HG03354 (cell line): ENCODE measurements around the gene ARNT2.

Experiments used
- ATAC-seq: cut with Tn5 transposase; IDR thresholded peaks from one replicate; pipeline ENCODE4 v1.9.1; 2021; ENCODE audit warnings: mild to moderate bottlenecking; ENCODE audit not compliant: unreplicated experiment, poor library complexity, severe bottlenecking

ARNT2 gene

DNA sequence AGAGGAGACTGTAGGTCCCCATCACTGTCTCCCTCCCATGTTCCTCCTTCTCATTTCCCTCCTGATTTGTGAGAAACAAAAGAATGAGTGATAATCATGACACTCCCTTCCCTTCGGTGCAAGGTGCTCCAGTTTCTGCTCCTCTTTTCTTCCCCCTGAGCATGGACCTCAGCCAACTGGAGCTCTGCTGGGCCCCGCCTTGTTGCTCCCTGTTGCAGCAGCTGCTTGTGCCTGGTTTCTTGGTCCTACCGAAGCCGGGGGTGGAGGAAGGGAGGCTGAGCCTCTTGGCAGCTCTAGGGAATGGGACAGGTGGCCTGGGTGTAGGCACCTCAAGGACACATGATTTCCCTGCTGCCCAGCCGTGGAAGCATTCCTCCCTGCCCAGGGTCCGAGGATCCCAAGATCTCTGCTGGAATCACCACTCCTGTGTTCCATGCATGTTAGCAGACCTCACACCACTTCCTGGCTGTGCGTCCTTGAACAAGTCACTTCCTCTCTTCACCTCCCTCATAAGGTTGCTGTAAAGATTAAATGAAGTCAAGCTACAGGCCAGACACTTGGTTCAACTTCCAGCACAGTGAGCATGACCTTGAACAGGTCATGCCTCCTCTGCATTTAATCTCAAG is 159.3 kb downstream of the ARNT2 start:
- no peak for ATAC-seq

DNA sequence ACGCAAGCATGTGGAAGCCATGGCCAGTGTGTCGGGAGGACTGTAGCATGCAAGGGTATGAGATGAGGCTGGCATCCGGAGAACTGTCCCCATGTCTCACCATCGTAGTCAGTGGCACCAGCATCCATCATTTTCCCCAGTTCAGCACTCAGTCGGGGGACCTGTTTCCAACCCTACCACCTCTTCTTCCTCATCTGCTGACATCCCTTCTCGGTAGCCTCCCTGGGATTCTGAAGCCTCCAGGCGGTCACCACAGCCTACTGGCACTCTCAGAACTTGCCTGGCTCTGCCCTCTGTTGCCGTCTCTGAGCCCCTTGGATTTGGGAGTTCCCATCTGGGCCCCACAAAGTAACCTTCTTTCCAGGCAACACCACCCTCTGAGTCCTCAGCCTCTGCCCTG is 159.9 kb downstream of the ARNT2 start:
- no peak for ATAC-seq

DNA sequence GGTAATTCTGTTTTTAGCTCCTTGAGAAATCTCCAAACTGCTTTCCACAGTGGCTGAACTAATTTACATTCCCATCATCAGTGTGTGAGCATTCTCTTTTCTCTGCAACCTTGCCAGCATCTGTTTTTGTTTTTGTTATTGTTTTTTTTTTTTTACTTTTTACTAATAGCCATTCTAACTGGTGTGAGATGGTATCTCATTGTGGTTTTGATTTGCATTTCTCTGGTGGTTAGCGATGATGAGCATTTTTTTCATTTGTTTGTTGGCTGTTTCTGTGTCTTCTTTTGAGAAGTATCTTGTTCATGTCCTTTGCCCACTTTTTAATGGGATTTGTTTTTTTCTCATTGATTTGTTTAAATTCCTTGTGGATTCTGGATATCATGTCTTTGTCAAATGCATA is 161.2 kb downstream of the ARNT2 start:
- ATAC-seq: no peak

DNA sequence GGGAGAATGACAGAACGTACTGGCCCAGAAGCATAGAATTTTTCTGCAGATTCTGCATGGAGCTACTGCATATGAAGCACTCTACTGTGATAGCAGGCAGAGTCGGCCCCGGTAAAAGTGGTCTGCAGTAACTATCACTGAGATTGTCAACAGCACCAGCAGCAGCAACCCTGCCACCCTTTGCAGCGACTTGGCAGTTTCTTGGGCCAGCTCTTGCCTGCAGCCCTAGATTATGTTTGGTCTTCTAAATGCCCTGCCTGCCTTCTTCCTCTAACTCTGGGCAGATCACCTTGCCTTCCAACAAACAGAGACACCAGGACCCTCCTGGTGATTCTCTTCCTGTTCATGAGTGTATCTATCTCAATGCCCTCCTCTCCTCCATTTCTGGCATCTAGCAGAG is 161.8 kb downstream of the ARNT2 start:
- ATAC-seq: no peak

DNA sequence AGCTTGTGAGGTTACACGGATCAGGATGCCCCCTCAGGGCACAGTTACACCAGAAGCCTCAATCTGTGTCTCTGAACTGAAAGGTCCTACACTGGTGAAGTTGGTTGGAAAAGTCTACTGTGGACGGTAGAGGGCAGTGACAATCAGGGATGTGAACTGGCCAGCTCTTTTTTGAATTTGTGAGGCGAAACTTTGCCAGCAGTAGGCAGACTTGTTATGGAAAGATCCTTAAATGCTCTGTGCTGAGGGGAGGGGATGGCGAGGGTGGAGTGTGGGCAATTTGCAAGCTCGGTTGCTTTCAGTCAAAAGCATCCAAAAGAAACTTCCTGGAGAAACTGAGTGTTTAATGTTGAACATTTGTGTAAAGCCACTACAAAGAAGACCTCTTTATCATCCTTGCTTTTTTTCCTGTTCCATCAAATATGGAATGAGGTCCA is 163.6 kb downstream of the ARNT2 start:
- no peak for ATAC-seq

DNA sequence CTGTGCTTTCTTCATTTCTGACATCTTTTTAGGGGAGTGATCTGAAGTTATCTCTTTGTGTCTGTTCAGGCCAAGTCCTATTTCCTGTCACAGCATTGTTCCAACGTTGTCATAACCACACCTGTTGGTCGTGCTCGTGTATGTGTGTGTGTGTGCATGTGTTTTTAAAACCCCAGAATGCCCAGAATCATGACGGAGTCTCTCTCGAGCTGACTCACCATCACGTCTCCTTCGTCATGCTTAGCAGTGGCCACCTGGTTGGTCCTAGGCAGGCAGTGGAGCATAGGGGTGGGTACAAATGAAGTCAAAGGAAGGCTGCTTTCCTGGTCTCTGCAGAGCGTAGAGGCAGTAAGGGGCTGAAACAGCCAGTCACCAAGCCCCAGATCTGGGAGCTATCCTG is 164.1 kb downstream of the ARNT2 start:
- ATAC-seq: no peak

DNA sequence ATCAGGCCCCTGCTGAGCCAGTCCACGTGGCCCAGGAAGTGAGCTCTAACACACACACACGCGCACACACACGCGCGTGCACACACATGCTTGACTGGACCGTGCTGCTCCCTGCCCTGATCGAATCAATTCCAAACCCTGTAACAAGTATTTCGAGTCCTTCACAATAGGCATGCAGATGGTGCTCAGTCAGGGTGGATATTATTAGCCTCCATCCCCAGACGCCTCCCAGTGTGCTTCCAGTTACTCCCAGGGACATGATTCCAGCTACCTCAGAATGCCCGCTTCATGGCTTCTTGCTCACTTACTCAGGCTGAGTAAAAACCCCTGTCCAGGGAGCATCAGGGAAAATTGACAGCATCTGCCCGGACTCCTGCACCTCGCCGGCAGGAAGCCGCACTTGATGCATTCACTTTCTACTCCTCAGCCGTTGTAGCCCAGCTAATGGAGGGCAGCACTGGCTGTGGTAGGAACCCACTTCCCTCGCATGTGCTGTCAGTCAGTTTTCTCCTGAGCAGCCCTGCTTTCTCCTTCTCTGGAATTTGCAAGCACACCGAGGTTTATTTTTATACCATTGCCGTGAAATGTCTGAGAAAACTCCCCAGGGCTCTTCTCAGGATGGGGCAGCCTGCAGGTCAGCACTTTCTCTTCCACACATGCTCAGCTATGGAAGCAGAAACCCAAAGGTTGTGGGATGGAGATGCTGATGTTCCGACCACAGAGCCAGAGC is 164.9 kb downstream of the ARNT2 start:
- ATAC-seq: no peak

DNA sequence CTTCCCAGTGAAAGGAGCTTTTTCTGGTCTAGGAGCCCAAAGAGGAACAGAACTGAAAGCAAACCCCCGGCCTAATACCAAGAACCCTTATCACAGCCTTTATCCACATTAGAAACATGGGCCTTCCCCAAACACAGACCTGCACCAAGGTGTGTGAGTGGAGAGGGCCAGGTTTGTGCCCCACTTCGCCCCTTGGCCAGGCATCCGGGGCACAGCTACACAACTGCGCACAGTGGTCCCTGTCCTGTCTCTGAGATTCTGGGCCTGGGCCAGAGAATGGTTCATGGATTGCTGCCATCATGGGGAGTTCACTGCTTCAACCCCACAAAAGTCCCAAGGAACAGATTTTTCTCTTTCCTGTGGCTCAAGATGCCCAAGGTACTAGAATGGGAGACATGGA is 165.5 kb downstream of the ARNT2 start:
- ATAC-seq: no peak

DNA sequence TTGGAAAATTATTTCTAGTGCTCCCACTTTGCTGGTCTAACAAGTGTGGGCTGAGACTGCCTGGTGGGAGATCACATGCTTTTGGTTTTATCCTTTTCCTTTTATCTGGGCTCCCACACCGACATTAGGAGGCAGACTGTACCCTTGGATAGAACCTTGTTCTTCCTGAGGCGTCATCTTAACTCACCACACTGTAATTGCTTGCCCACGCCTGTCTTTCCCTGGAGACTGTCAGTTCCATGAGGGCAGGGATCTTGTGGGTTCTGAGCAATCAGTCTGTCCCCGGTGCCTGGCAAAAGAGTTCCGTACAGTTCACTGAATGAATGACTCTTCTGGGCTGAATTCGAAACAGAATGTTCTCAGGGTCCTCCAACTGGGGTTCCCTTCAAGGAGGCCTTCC is 166.4 kb downstream of the ARNT2 start:
- no peak for ATAC-seq

DNA sequence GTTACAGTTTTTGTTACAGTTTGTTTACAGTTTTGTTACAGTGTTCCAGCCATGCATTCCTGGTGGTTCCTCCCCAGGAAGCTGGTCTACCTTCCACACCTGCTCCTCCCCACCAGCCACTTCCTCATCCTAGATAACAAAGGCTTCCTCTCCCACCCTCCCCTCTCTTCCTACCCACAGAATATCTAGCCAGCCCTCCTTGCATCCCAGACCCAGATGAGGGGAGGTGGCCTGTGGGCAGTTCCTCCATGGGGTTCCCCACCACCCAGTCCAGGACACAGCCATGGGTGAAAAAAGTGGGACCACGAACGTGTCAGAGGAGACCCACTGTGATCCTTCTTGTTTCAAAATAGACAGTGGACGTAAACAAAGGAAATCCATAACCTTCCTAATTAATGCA is 168.2 kb downstream of the ARNT2 start:
- ATAC-seq: no peak

DNA sequence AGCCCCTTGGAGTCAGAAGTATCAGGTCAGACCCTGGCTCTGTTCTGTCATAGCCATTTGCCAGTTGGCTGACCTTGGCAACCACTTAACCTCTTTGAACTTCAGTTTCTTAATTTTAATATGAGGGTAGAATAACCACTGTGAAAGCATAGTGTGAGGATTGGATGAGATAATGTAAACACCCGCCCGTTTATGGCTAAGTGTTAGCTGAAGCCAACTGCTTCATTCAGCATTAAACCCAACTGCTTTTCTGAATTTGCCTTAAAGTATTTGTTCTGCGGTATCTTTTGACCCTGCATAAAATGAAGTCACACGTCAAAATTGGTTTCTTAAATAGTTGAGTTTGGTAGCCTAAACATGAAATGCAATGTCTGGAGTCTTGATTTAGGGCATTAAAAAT is 169.4 kb downstream of the ARNT2 start:
- ATAC-seq: no peak

DNA sequence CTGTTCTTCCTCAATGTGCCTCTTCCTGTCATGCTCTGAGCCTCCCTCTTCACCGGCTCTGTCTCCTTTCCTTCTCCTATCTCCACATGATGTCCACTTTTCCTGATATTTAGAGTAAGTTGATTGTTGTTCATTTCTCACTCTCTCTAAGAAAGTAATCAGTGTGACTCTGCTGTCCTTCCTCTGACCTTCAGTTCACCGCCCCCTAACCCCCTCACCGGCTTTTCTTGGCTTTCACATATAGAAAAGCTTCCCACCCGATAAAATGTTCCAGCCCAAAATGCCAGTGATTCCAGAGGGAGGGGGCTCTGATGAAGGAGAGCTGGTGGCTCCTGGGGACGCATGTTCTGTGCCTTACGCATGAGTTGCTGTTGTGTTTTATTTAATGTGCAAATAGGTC is 170.4 kb downstream of the ARNT2 start:
- ATAC-seq: no peak

DNA sequence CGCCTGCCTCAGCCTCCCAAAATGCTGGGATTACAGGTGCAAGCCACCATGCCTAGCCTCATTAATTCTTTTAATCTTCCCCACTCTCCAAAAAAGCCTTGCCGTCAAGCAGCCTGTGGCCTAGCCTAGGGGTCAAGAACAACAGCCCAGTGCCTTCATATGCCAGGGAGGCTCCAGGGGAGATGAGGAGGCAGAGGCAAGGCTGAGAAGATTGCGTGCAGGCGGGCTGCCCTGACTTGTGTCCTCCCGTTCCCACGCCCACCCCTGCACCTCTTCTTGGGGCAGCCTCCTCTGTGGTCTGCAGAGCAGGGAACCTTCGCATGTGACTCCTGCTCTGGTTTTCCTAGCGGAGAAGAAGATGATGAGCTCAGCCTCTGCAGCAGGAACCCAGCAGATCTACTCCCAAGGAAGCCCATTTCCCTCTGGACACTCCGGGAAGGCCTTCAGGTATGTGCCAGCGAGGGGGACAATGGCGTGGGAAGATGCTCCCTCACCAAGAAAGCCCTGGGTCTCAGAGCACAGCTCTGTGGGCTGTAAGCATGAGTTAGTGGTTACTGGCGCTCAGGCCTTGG is 172.4 kb downstream of the ARNT2 start:
- no peak for ATAC-seq

DNA sequence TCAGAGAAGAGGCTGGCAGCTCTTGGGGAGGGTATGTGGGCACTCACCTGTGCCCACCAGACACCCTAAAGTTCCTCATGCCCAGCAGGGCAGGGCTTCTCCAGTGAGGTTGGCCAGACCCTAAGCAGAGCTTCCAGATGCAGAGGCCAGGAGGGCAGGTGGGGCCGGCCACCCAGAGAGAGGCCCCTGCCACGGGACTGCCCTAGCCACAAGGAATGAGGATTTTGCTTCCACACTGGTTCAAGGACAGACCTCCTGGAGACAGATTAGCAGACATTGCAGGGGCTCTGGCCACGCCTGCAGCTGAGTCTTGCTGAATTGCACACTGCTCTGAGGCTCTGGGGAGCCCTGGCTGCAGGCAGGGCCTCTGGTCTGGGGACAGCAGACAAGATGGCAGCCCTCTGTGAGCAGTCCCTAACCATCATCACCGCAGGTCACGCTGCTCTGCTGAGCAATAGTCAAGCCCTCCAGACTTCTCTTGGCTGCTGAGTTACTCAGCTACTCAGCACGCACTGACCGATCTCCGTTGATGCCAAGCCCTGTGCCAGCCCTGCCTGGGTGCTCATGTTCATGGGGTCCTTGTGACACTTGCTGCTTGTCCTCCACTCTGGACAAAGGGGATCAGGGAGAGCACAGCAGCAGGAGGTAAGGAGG is 173.5 kb downstream of the ARNT2 start:
- ATAC-seq: no peak

DNA sequence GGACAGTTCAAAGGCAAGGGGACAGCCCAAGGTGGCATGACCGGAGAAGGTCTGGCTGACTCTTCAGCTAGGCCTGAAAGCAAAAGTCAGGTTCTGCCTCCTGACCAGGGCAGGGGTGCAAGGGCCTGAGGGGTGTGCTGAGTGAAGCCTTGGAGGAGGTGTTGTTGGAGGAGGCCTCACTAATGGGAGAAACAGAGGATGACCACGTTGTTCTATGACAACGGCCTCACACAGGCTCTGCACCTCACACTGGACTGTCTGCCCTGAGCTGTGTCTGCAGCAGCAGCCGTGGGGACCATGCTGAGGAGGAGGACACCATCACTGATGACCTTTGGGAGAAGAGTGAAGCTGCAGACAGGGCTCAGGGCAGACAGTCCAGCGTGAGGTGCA is 174.0 kb downstream of the ARNT2 start:
- ATAC-seq: no peak

DNA sequence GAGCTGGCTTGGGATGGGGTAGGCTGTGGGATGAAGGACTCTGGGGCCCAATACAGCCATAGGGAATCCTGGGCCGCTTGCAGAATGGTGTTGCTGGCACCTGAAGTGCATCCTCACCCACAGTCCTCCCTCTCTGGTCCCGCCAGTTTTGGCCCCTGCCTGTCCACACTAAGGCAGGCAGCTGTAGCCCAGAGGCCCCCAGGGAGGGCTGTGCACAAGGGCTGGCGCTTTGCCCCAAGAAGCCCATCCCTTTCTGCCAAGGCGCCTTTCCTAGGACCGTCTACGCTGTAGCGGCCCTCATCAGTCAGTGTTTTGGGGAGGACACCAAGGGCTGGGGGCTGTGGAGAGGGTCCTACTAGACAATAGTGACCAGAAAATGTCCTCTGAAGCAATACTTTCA is 174.7 kb downstream of the ARNT2 start:
- ATAC-seq: no peak

DNA sequence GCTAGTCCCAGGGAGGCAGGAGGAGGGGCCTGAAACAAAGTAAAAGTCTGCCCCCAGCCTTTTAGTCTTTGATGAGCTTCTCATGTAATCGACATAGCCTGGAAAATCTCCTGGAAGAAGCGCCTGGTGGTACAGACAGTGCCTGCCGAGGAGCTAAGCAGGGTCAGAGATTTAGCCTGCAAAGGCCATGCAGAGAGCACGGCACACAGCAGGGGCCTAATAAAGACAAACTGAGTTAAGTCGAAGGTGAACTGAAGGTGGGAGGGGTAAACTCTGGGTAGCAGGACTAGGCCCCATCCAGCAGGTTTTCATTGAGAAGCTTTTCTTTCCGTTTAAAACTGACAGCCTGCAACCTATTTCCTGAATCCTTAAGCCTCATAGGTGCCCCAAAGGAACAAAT is 175.4 kb downstream of the ARNT2 start:
- no peak for ATAC-seq

DNA sequence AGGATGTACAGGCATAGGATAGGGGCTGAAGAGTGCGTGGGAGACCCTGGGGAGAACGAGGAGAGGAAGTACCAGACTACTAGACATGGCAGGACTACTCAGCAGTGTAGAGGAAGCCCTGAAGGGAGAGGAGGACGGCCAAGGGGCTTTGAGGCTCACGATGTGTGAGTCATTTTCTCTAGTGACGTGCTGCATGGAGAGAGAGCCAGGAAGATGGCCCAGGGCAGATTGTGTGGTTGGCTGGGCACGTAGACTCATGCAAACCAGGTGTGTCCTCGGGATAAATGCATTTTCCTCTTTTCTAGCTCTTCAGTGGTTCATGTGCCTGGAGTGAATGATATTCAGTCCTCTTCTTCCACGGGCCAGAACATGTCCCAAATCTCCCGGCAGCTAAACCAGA is 175.9 kb downstream of the ARNT2 start:
- no peak for ATAC-seq

DNA sequence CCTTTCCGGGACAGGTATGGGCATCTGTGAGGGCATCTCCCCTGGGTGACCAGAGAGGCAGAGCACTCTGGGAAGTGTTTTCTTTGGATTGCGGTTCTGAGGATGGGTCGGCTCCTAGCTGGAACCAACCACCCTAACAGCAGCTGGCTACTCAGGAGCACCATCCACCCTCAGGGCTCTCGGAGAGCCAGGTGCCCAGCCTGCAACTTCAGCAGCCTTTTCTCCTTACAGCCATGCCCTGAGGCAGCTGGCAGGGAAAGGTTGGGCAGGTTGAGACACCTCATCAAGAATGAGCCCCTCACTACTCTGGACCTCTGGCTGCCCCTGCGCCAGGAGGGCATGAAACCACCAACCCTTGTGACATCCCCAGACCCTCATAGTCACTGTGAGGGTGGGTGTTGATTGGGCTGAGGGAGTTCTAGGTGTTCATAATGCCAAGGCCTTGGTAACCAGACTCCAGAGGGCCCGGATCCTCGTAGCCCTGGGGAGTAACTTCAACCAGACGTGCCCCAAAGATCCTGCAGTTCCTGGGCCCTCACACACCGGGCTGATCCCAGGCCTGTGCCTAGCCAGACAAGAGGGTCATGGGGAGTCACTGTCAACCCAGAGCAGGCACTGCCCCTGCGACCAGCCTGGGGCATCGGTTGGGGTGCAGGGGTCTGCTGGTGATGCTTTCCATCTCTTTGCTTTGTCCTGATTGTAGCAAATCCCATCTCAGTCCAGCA is 176.5 kb downstream of the ARNT2 start:
- no peak for ATAC-seq

DNA sequence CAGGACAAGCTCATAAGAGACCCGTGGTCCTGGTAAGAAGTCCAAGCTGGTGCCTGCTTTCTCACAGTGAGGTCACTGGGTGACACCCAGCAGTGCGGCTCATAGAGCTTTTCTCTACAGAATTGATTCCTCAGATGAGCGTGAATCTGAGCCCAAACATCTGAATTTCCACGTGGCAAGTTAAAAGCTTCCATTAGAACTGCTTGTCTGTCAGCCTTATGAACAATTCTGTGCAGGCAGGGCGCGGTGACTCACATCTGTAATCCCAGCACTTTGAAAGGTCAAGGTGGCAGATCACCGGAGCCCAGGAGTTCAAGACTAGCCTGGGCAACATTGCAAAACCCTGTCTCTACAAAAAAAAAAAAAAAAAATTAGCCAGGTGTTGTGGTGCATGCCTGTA is 177.8 kb downstream of the ARNT2 start:
- no peak for ATAC-seq
